Breast epithelium (tissue), 4 donors: ENCODE measurements around the gene RPS24. TPM values are rescaled to one million over a fixed set of nuclear protein-coding genes. Genes with fewer than 3 reads are reported as not detected.
A peak's percentile ranks its signal among the peaks of the same experiment; 100 is the strongest.

Source experiments
- DNase-seq, 2 donors: peaks; one replicate each; pipeline ENCODE4 v3.0.0-alpha.2; 2019; ENCODE audit warnings: low spot score in 2 of 2
- H3K27ac ChIP-seq, 2 donors: fragments of 200-600 bp; sonication (generic) in 1 of 2; one replicate each; pipeline ENCODE4 v1.5.1; 2016 to 2019; ENCODE audit warnings: mild to moderate bottlenecking in 1 of 2
- H3K27me3 ChIP-seq, 2 donors: fragments of 200-600 bp; sonication (generic) in 1 of 2; one replicate each; pipeline versions ENCODE4 v1.5.1 to v1.6.0; 2017 to 2019; ENCODE audit warnings: control low read depth in 1 of 2, mild to moderate bottlenecking in 1 of 2
- H3K36me3 ChIP-seq: fragments of 200-600 bp; one replicate; pipeline ENCODE4 v1.5.1; 2019
- H3K4me1 ChIP-seq, 2 donors: fragments of 200-600 bp; sonication (generic); one replicate each; pipeline ENCODE4 v1.5.1; 2016 to 2019; ENCODE audit warnings: control low read depth in 1 of 2
- H3K4me3 ChIP-seq, 3 donors: fragments of 200-600 bp; sonication (generic); 1 replicate in 2 of 3; 2 replicates in 1 of 3; pipeline ENCODE4 v1.5.1; 2016 to 2019; ENCODE audit warnings: mild to moderate bottlenecking in 3 of 3, moderate library complexity in 2 of 3
- H3K9me3 ChIP-seq, 2 donors: fragments of 200-600 bp; sonication (generic) in 1 of 2; one replicate each; pipeline ENCODE4 v1.5.1; 2016 to 2019; ENCODE audit warnings: control low read depth in 1 of 2
- CTCF ChIP-seq, 3 donors: fragments of 450-650 bp; IDR thresholded peaks; one replicate each; pipeline ENCODE4 v1.5.1; 2016 to 2017; ENCODE audit warnings: antibody characterized with exemption in 3 of 3, mild to moderate bottlenecking in 3 of 3, moderate library complexity in 3 of 3
- POLR2A ChIP-seq: fragments of 450-650 bp; IDR thresholded peaks from one replicate; pipeline ENCODE4 v1.6.1; 2016; ENCODE audit warnings: antibody characterized with exemption, mild to moderate bottlenecking, moderate library complexity
- POLR2AphosphoS5 ChIP-seq, 3 donors: sonication (generic); formaldehyde crosslinking; IDR thresholded peaks; one replicate each; pipeline ENCODE4 v1.6.1; 2017; ENCODE audit warnings: antibody characterized with exemption in 3 of 3
- intact Hi-C: fragments of 100-400 bp; cut with DNase I; formaldehyde crosslinking; loops from one replicate; pipeline ENCODE4 v1.15.1; 2023; ENCODE audit warnings: low total_unique reads
- total RNA-seq, 3 donors: library from RNA; depleted of rRNA; stranded (reverse); fragments of >200 nt; gene quantifications; one replicate each; pipeline ENCODE4 v1.1.0, GENCODE V29; 2016

The RPS24 gene
- total RNA-seq, result 1,000 to 10,000 TPM; 2,814 to 3,927 (median 3,251) TPM

GRCh38 chr10:78033637-78034470 lies at the start of gene RPS24:
RPS24 (plus strand) TSS chr10:78033863; CDS start chr10:78033902, 39 bp downstream.
- Histone ChIP-seq H3K9me3 (no peaks in the 10 kb centered on the region), H3K4me1 (peaks cover 0 to 6% of the 10 kb centered on the region in 2 donors), H3K36me3 (peaks cover 5% of the 10 kb centered on the region), H3K27me3 (no peaks in the 10 kb centered on the region), H3K27ac (peak within 1 kb of the TSS; percentile 82 to 84), H3K4me3 (peak within 1 kb of the TSS; percentile 72 to 91 (median 83))
- TF ChIP-seq CTCF (IDR thresholded peaks at IDR 0.05) (peak in 2 of 3 donors; percentile 8 to 13), POLR2A (peak; percentile 80), POLR2AphosphoS5 (IDR thresholded peaks at IDR 0.05) (peak; percentile 92 to 98 (median 97))
- peak; percentile 92 to 96 for DNase-seq
- intact Hi-C loops, result no loop called here

- intact Hi-C loops, result loop anchor here (10.0 kb wide), 1 partner anchor 130 kb away; no protein-coding TSS in a partner anchor
- Histone ChIP-seq H3K27ac (no peak overlapping the region), H3K4me3 (no peak overlapping the region), H3K36me3 (no peaks in the 10 kb centered on the region), H3K4me1 (no peaks in the 10 kb centered on the region), H3K27me3 (no peaks in the 10 kb centered on the region), H3K9me3 (no peaks in the 10 kb centered on the region)
- DNase-seq, result no peak
- TF ChIP-seq POLR2AphosphoS5 (IDR thresholded peaks at IDR 0.05), result no peak
- TF ChIP-seq CTCF (IDR thresholded peaks at IDR 0.05), result no peak
- no peak for TF ChIP-seq POLR2A
Observed at GRCh38 chr10:77984986-77985385, 48.7 kb upstream of the RPS24 start.

GRCh38 chr10:77987671-77988255 lies 45.9 kb upstream of the RPS24 start:
- H3K27ac ChIP-seq, result no peak overlapping the region
- H3K36me3 ChIP-seq, result no peaks in the 10 kb centered on the region
- H3K4me3 ChIP-seq, result no peak overlapping the region
- H3K9me3 ChIP-seq, result no peaks in the 10 kb centered on the region
- intact Hi-C loops, result loop anchor here (10.0 kb wide), 1 partner anchor 133 kb away; no protein-coding TSS in a partner anchor
- no peak for DNase-seq
- no peaks in the 10 kb centered on the region for H3K4me1 ChIP-seq
- TF ChIP-seq CTCF (IDR thresholded peaks at IDR 0.05) (no peak), POLR2AphosphoS5 (IDR thresholded peaks at IDR 0.05) (no peak), POLR2A (no peak)
- no peaks in the 10 kb centered on the region for H3K27me3 ChIP-seq

- Histone ChIP-seq H3K9me3 (no peaks in the 10 kb centered on the region), H3K4me1 (no peaks in the 10 kb centered on the region), H3K27me3 (no peaks in the 10 kb centered on the region), H3K36me3 (no peaks in the 10 kb centered on the region), H3K4me3 (no peak overlapping the region), H3K27ac (no peak overlapping the region)
- TF ChIP-seq CTCF (IDR thresholded peaks at IDR 0.05), result no peak
- TF ChIP-seq POLR2AphosphoS5 (IDR thresholded peaks at IDR 0.05), result no peak
- TF ChIP-seq POLR2A, result no peak
- intact Hi-C loops, result loop anchor here (10.0 kb wide), 1 partner anchor 134 kb away; no protein-coding TSS in a partner anchor
- no peak for DNase-seq
Observed at GRCh38 chr10:77989081-77989724, 44.5 kb upstream of the RPS24 start.
